Peyer's patch (tissue), 4 donors: ENCODE measurements around the gene MIER1. TPM values are rescaled to one million over a fixed set of nuclear protein-coding genes. Genes with fewer than 3 reads are reported as not detected.

ENCODE experiments used
- DNase-seq, 3 donors: peaks; one replicate each; pipeline ENCODE4 v3.0.0-alpha.2; 2017 to 2019
- H3K27ac ChIP-seq, 4 donors: fragments of 200-600 bp; sonication (generic); one replicate each; pipeline ENCODE4 v1.5.1; 2016 to 2019
- H3K27me3 ChIP-seq, 2 donors: fragments of 200-600 bp; sonication (generic); one replicate each; pipeline ENCODE4 v1.5.1; 2019
- H3K36me3 ChIP-seq, 3 donors: fragments of 200-600 bp; sonication (generic); one replicate each; pipeline ENCODE4 v1.5.1; 2016 to 2019
- H3K4me1 ChIP-seq, 4 donors: fragments of 200-600 bp; sonication (generic); one replicate each; pipeline ENCODE4 v1.5.1; 2016 to 2019
- H3K4me3 ChIP-seq, 4 donors: fragments of 200-600 bp; sonication (generic); 1 replicate in 3 of 4; 2 replicates in 1 of 4; pipeline ENCODE4 v1.5.1; 2016 to 2019; ENCODE audit warnings: mild to moderate bottlenecking in 1 of 4
- H3K9me3 ChIP-seq, 4 donors: fragments of 200-600 bp; sonication (generic); one replicate each; pipeline ENCODE4 v1.5.1; 2016 to 2019; ENCODE audit warnings: mild to moderate bottlenecking in 1 of 4
- POLR2A ChIP-seq, 2 donors: fragments of 450-650 bp; IDR thresholded peaks; one replicate each; pipeline ENCODE4 v1.5.1; 2017; ENCODE audit warnings: antibody characterized with exemption in 2 of 2, mild to moderate bottlenecking in 2 of 2, moderate library complexity in 2 of 2
- total RNA-seq, 4 donors: library from RNA; depleted of rRNA; stranded (reverse); fragments of >200 nt; gene quantifications; one replicate each; pipeline ENCODE4 v1.1.0, GENCODE V29; 2016
- TF ChIP-seq, protein P1 (sequence below), 6 experiments: fragments of 450-650 bp in 4 of 6; fragments of 200-600 bp in 2 of 6; sonication (generic) in 1 of 6; IDR thresholded peaks; one replicate each; pipeline ENCODE4 v1.5.1; 2017 to 2019; ENCODE audit warnings: antibody characterized with exemption in 6 of 6, mild to moderate bottlenecking in 3 of 6, moderate library complexity in 1 of 6

Gene MIER1
- total RNA-seq, 4 donors from 2014 or later, result 25.3 to 56.1 (median 39.5) TPM

GRCh38 chr1:66916320-66916719 is 8.5 kb upstream of the MIER1 start:
- TF ChIP-seq POLR2A (IDR thresholded peaks at IDR 0.05), result no peak
- TF ChIP-seq, protein P1, sequence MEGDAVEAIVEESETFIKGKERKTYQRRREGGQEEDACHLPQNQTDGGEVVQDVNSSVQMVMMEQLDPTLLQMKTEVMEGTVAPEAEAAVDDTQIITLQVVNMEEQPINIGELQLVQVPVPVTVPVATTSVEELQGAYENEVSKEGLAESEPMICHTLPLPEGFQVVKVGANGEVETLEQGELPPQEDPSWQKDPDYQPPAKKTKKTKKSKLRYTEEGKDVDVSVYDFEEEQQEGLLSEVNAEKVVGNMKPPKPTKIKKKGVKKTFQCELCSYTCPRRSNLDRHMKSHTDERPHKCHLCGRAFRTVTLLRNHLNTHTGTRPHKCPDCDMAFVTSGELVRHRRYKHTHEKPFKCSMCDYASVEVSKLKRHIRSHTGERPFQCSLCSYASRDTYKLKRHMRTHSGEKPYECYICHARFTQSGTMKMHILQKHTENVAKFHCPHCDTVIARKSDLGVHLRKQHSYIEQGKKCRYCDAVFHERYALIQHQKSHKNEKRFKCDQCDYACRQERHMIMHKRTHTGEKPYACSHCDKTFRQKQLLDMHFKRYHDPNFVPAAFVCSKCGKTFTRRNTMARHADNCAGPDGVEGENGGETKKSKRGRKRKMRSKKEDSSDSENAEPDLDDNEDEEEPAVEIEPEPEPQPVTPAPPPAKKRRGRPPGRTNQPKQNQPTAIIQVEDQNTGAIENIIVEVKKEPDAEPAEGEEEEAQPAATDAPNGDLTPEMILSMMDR (IDR thresholded peaks at IDR 0.05), result no peak

GRCh38 chr1:66917476-66917875 is 7.3 kb upstream of the MIER1 start:
- Histone ChIP-seq H3K4me1 (no peaks in the 10 kb centered on the region), H3K27me3 (no peaks in the 10 kb centered on the region), H3K4me3 (no peak overlapping the region), H3K27ac (no peak overlapping the region), H3K36me3 (no peaks in the 10 kb centered on the region), H3K9me3 (no peaks in the 10 kb centered on the region)
- TF ChIP-seq, protein P1 (IDR thresholded peaks at IDR 0.05), result no peak
- TF ChIP-seq POLR2A (IDR thresholded peaks at IDR 0.05), result no peak
- no peak for DNase-seq

More at GRCh38 chr1:66916320-66916719, 8.5 kb upstream of the MIER1 start:
- Histone ChIP-seq H3K4me1 (no peaks in the 10 kb centered on the region), H3K4me3 (no peak overlapping the region), H3K36me3 (no peaks in the 10 kb centered on the region), H3K9me3 (no peaks in the 10 kb centered on the region), H3K27me3 (no peaks in the 10 kb centered on the region), H3K27ac (no peak overlapping the region)
- DNase-seq, result no peak

- H3K4me3 ChIP-seq, result no peak overlapping the region
- H3K27ac ChIP-seq, result no peak overlapping the region
- H3K27me3 ChIP-seq, result no peaks in the 10 kb centered on the region
- no peaks in the 10 kb centered on the region for H3K9me3 ChIP-seq
- TF ChIP-seq, protein P1 (IDR thresholded peaks at IDR 0.05), result no peak
- TF ChIP-seq POLR2A (IDR thresholded peaks at IDR 0.05), result no peak
- peaks cover 0 to 12% (median 2%) of the 10 kb centered on the region in 4 donors for H3K4me1 ChIP-seq
- H3K36me3 ChIP-seq, result no peaks in the 10 kb centered on the region
- DNase-seq, result no peak
Measured at GRCh38 chr1:66919063-66919462, 5.7 kb upstream of the MIER1 start.

- DNase-seq, result no peak
- H3K4me1 ChIP-seq, result peaks cover 0 to 13% (median 2%) of the 10 kb centered on the region in 4 donors
- H3K36me3 ChIP-seq, result no peaks in the 10 kb centered on the region
- no peaks in the 10 kb centered on the region for H3K9me3 ChIP-seq
- no peaks in the 10 kb centered on the region for H3K27me3 ChIP-seq
- H3K4me3 ChIP-seq, result no peak overlapping the region
- H3K27ac ChIP-seq, result no peak overlapping the region
- TF ChIP-seq, protein P1 (IDR thresholded peaks at IDR 0.05), result no peak
- no peak for TF ChIP-seq POLR2A (IDR thresholded peaks at IDR 0.05)
Measured at GRCh38 chr1:66919828-66920227, 5.0 kb upstream of the MIER1 start.

DNA sequence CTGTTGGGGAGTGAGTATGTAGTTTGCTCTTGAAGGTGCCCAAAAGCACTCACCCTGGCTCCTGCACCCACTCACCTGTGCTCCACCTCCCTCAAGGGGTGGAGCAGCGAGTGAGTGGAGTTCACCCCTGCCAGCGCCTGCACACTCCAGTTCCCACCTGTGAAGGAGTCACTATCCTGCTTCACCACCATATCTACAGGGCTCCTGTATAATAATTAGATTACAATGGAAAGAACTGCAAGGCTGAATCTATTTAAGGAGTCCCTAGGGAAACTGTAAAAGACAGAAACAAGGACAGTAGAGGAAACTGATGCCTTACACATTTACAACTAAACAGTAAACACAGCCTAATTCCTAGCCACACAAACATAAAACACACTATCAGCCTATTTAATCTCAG is 4.2 kb upstream of the MIER1 start:
- H3K27ac ChIP-seq, result no peak overlapping the region
- no peaks in the 10 kb centered on the region for H3K9me3 ChIP-seq
- H3K27me3 ChIP-seq, result no peaks in the 10 kb centered on the region
- DNase-seq, result no peak
- H3K4me1 ChIP-seq, result peaks cover 0 to 13% (median 2%) of the 10 kb centered on the region in 4 donors
- H3K36me3 ChIP-seq, result no peaks in the 10 kb centered on the region
- no peak overlapping the region for H3K4me3 ChIP-seq
- no peak for TF ChIP-seq POLR2A (IDR thresholded peaks at IDR 0.05)
- TF ChIP-seq, protein P1 (IDR thresholded peaks at IDR 0.05), result no peak

DNA sequence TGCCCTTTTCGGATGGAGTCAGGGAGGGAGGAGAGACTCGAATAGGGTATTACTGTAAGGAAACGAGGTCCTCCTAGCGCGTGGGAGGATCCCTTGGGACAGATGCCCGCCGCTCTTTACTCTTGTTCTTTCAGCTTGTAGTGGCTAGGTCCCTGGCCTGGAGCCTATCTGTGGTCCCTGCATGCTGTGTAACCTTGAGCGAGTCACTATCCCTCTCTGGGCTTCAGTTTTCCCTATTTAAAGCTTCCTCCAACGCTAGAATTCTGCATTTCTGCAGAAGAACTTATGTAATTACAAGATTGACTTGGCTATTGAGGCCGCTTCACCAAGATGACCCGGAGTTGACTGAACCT is 744 bp downstream of the MIER1 start:
- Histone ChIP-seq H3K36me3 (no peaks in the 10 kb centered on the region), H3K9me3 (no peaks in the 10 kb centered on the region), H3K4me3 (peak overlapping the region; percentile 71 to 81 (median 78)), H3K27ac (peak overlapping the region; percentile 82 to 96 (median 92)), H3K27me3 (no peaks in the 10 kb centered on the region), H3K4me1 (peaks cover 0 to 28% (median 4%) of the 10 kb centered on the region in 4 donors)
- TF ChIP-seq, protein P1 (IDR thresholded peaks at IDR 0.05), result no peak
- TF ChIP-seq POLR2A (IDR thresholded peaks at IDR 0.05), result no peak
- no peak for DNase-seq
